ENCODE data around the gene ZNF133.

The ZNF133 gene

GRCh38 chr20:18276821-18277220 is 11.5 kb upstream of the ZNF133 start:
- intact Hi-C loops (cut with DNase I), result no loop called here
- peak; percentile 53 to 90 (median 78) for DNase-seq

GRCh38 chr20:18279242-18279641 is 9.1 kb upstream of the ZNF133 start:
- intact Hi-C loops (cut with DNase I), result no loop called here
- no peak for DNase-seq

- no peak for DNase-seq
- intact Hi-C loops (cut with DNase I), result loop anchor here (10.0 kb wide), 3 partner anchors 150 to 510 kb away; partner anchors contain the start of genes KAT14, MGME1, PET117 and SNX5
Observed at GRCh38 chr20:18284805-18285533, 3.4 kb upstream of the ZNF133 start.

GRCh38 chr20:18287546-18287914 is 797 bp upstream of the ZNF133 start:
- peak in 13 of 42 donors; percentile 10 to 47 (median 21) for DNase-seq
- intact Hi-C loops (cut with DNase I), result loop anchor here (10.0 kb wide), 3 partner anchors 153 to 507 kb away; partner anchors contain the start of genes KAT14, MGME1, PET117 and SNX5

- intact Hi-C loops (cut with DNase I), result loop anchor here (10.0 kb wide), 3 partner anchors 154 to 506 kb away; partner anchors contain the start of genes KAT14, MGME1, PET117 and SNX5
- peak in 15 of 42 donors; percentile 4 to 45 (median 19) for DNase-seq
Observed at GRCh38 chr20:18288749-18289267, 481 bp downstream of the ZNF133 start.

- intact Hi-C loops (cut with DNase I), result loop anchor here (10.0 kb wide), 3 partner anchors 155 to 505 kb away; partner anchors contain the start of genes KAT14, MGME1, PET117 and SNX5
Observed at GRCh38 chr20:18289306-18289705, 979 bp downstream of the ZNF133 start.

GRCh38 chr20:18299364-18299763 is 11.0 kb downstream of the ZNF133 start:
- DNase-seq, result no peak
- intact Hi-C loops (cut with DNase I), result no loop called here

More at GRCh38 chr20:18289306-18289705, 979 bp downstream of the ZNF133 start:
- no peak for DNase-seq

- DNase-seq, result no peak
- intact Hi-C loops (cut with DNase I), result no loop called here
Observed at GRCh38 chr20:18304618-18305017, 16.3 kb downstream of the ZNF133 start.

GRCh38 chr20:18307301-18307700 is 19.0 kb downstream of the ZNF133 start:
- intact Hi-C loops (cut with DNase I), result no loop called here
- no peak for DNase-seq

- DNase-seq, result no peak
- intact Hi-C loops (cut with DNase I), result no loop called here
Observed at GRCh38 chr20:18310051-18310450, 21.7 kb downstream of the ZNF133 start.

- intact Hi-C loops (cut with DNase I), result no loop called here
- DNase-seq, result no peak
Observed at GRCh38 chr20:18310592-18310991, 22.3 kb downstream of the ZNF133 start.

- intact Hi-C loops (cut with DNase I), result no loop called here
- DNase-seq, result no peak
Observed at GRCh38 chr20:18312723-18313122, 24.4 kb downstream of the ZNF133 start.

GRCh38 chr20:18313411-18313810 is 25.1 kb downstream of the ZNF133 start:
- intact Hi-C loops (cut with DNase I), result no loop called here
- no peak for DNase-seq

- no peak for DNase-seq
- intact Hi-C loops (cut with DNase I), result no loop called here
Observed at GRCh38 chr20:18314786-18315406, 26.6 kb downstream of the ZNF133 start.

GRCh38 chr20:18316166-18316565 is 27.8 kb downstream of the ZNF133 start:
- intact Hi-C loops (cut with DNase I), result no loop called here
- DNase-seq, result no peak

- intact Hi-C loops (cut with DNase I), result no loop called here
- no peak for DNase-seq
Observed at GRCh38 chr20:18321316-18321715, 33.0 kb downstream of the ZNF133 start.

GRCh38 chr20:18321976-18322950 is 33.9 kb downstream of the ZNF133 start:
- no peak for DNase-seq
- intact Hi-C loops (cut with DNase I), result no loop called here

- intact Hi-C loops (cut with DNase I), result no loop called here
- DNase-seq, result no peak
Observed at GRCh38 chr20:18323705-18324104, 35.4 kb downstream of the ZNF133 start.

- no peak for DNase-seq
- intact Hi-C loops (cut with DNase I), result no loop called here
Observed at GRCh38 chr20:18324596-18325089, 36.3 kb downstream of the ZNF133 start.

Data from head of caudate nucleus (tissue), 42 donors.